ENCODE results near the gene NTHL1. TPM values are rescaled to one million over a fixed set of nuclear protein-coding genes. Genes with fewer than 3 reads are reported as not detected.

The NTHL1 gene
- total RNA-seq, 4 donors from 2014 or later, result 7.8 to 26.0 (median 10.0) TPM

DNA sequence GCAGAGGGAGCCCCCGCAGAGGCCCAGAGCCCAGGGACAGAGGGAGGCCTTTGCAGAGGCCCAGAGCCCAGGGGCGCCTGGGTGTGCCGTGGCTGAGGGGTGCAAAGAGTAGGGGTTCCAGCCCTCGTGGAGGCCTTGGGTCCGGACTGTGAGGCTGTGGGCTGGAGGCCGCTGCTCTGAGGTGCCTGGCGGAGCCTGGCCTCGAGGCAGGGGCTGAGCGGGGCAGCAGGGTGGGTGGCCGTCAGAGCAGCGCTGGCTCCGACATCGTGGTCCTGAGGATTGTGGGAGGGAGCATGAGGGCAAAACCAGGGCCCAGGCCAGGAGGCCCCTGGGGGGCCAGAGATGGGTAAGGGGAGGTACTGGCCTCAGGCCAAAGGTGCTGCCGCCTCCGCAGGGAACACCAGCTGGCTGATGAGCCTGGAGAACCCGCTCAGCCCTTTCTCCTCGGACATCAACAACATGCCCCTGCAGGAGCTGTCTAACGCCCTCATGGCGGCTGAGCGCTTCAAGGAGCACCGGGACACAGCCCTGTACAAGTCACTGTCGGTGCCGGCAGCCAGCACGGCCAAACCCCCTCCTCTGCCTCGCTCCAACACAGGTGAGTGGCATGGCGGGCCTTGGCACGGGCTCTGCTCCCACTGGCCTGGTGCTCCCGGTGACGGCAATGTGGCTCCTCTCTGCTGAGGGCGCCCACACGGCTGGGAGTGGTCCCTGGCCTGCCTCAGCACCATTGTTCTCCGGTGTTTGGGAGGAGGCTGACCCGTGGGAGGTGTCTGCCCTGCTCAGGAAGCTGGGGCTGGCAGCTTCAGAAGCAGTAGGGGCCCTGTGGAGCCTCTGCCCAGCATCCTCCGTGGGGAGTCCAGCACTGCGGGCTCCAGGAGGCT, 33.8 kb upstream of the NTHL1 start:
- H3K36me3 ChIP-seq, result peaks cover 23 to 100% (median 38%) of the 10 kb centered on the region in 3 donors
- peak overlapping the region in 3 of 4 donors; percentile 60 to 61 (median 60) for H3K27ac ChIP-seq
- DNase-seq, result no peak
- intact Hi-C loops (cut with DNase I), result no loop called here
- no peak overlapping the region for H3K4me3 ChIP-seq
- peaks cover 13 to 51% (median 21%) of the 10 kb centered on the region in 3 donors for H3K4me1 ChIP-seq
- TF ChIP-seq POLR2A (IDR thresholded peaks at IDR 0.05), result no peak
- TF ChIP-seq, protein P1, sequence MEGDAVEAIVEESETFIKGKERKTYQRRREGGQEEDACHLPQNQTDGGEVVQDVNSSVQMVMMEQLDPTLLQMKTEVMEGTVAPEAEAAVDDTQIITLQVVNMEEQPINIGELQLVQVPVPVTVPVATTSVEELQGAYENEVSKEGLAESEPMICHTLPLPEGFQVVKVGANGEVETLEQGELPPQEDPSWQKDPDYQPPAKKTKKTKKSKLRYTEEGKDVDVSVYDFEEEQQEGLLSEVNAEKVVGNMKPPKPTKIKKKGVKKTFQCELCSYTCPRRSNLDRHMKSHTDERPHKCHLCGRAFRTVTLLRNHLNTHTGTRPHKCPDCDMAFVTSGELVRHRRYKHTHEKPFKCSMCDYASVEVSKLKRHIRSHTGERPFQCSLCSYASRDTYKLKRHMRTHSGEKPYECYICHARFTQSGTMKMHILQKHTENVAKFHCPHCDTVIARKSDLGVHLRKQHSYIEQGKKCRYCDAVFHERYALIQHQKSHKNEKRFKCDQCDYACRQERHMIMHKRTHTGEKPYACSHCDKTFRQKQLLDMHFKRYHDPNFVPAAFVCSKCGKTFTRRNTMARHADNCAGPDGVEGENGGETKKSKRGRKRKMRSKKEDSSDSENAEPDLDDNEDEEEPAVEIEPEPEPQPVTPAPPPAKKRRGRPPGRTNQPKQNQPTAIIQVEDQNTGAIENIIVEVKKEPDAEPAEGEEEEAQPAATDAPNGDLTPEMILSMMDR (IDR thresholded peaks at IDR 0.05), result no peak
- no peaks in the 10 kb centered on the region for H3K9me3 ChIP-seq
- no peaks in the 10 kb centered on the region for H3K27me3 ChIP-seq
- WGBS, 2 donors, result 66 to 80% methylated on average over 1 to 10 of the region's 35 CpGs

DNA sequence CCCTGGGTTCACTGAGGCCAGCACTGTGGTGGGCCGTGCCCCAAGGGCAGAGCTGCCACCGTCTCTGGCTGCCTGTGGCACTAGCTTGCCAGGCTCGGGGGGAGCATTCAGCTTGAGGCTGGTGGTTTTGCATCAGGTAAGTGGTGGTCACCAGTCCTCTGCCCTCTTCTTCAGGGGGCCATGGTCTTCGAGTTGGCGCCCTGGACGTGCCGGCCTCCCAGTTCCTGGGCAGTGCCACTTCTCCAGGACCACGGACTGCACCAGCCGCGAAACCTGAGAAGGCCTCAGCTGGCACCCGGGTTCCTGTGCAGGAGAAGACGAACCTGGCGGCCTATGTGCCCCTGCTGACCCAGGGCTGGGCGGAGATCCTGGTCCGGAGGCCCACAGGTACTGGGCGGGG, 32.4 kb upstream of the NTHL1 start:
- WGBS, 2 donors, result no CpG with 5 or more reads among the region's 16 CpGs
- Histone ChIP-seq H3K36me3 (peaks cover 26 to 100% (median 42%) of the 10 kb centered on the region in 3 donors), H3K4me1 (peaks cover 13 to 37% (median 21%) of the 10 kb centered on the region in 3 donors), H3K27me3 (no peaks in the 10 kb centered on the region), H3K9me3 (no peaks in the 10 kb centered on the region), H3K27ac (no peak overlapping the region), H3K4me3 (no peak overlapping the region)
- TF ChIP-seq POLR2A (IDR thresholded peaks at IDR 0.05), result no peak
- TF ChIP-seq, protein P1 (IDR thresholded peaks at IDR 0.05), result no peak
- no peak for DNase-seq
- intact Hi-C loops (cut with DNase I), result no loop called here

DNA sequence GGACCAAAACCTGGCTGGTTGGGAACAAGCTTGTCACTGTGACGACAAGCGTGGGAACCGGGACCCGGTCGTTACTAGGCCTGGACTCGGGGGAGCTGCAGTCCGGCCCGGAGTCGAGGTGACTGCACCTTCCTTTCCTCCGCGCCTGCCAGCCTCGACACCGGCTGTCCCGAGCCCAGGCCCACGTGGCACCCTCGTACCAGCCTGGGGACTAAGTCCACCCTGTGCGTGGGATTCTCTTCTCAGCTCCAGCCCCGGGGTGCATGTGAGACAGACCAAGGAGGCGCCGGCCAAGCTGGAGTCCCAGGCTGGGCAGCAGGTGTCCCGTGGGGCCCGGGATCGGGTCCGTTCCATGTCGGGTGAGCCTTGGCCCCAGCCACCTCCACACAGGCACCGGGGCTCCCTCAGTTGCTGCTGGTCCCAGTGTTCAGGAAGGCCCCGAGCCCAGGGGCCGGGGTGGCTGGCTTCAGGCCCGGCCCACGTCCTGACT, 31.7 kb upstream of the NTHL1 start:
- Histone ChIP-seq H3K4me1 (peaks cover 13 to 31% (median 21%) of the 10 kb centered on the region in 3 donors), H3K36me3 (peaks cover 29 to 100% (median 37%) of the 10 kb centered on the region in 3 donors), H3K9me3 (no peaks in the 10 kb centered on the region), H3K27ac (no peak overlapping the region), H3K4me3 (no peak overlapping the region), H3K27me3 (no peaks in the 10 kb centered on the region)
- DNase-seq, result no peak
- TF ChIP-seq, protein P1 (IDR thresholded peaks at IDR 0.05), result no peak
- no peak for TF ChIP-seq POLR2A (IDR thresholded peaks at IDR 0.05)
- 93 to 96% methylated on average over 8 to 9 of the region's 30 CpGs for WGBS, 2 donors
- intact Hi-C loops (cut with DNase I), result no loop called here

DNA sequence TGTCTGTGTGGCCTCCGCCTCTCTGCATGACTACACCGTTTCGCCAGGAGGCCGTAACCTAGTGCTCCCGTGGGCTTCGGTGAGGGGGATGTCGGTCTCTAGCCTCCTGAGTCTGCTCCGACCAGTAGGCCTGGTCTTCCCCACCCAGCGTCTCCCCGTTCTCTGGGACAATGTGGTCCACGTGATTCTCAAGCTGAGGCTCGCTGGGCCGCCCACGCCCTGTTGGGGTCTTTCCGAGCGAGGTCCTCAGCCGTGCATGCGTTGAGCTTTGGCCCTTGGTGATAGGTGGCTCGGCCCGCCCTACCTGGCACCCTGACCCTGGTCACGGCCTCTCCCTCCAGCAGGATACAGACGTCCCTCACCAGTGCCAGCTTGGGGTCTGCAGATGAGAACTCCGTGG, 31.1 kb upstream of the NTHL1 start:
- H3K4me3 ChIP-seq, result no peak overlapping the region
- TF ChIP-seq, protein P1 (IDR thresholded peaks at IDR 0.05), result no peak
- TF ChIP-seq POLR2A (IDR thresholded peaks at IDR 0.05), result no peak
- no CpG with 5 or more reads among the region's 23 CpGs for WGBS, 2 donors
- no peak overlapping the region for H3K27ac ChIP-seq
- H3K4me1 ChIP-seq, result peaks cover 13 to 26% (median 21%) of the 10 kb centered on the region in 3 donors
- intact Hi-C loops (cut with DNase I), result no loop called here
- H3K27me3 ChIP-seq, result no peaks in the 10 kb centered on the region
- no peak for DNase-seq
- no peaks in the 10 kb centered on the region for H3K9me3 ChIP-seq
- H3K36me3 ChIP-seq, result peaks cover 34 to 100% (median 34%) of the 10 kb centered on the region in 3 donors

DNA sequence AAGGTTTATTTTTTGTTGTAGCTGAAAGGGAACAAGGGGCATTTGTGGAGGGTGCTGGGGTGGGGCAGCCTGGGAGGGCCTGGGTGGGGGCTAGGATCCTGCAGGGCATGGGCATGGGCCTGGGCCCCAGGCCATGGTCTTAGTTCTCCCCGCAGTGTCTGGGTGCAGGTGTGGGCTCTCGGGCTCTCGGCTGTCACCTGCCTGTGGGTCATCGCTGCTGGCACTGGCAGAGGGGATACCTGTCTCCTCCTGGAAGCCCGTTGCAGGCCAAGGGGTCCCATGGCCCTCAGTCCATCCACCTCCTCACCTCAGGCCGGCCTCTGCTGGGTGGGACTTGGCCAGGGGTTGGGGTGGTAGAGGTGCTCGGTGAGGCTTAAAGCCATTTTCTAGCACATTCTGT, 30.5 kb upstream of the NTHL1 start:
- 80 to 90% methylated on average over 1 to 2 of the region's 7 CpGs for whole genome bisulfite sequencing, 2 donors
- no peaks in the 10 kb centered on the region for H3K27me3 ChIP-seq
- TF ChIP-seq POLR2A (IDR thresholded peaks at IDR 0.05), result no peak
- TF ChIP-seq, protein P1 (IDR thresholded peaks at IDR 0.05), result no peak
- no peak overlapping the region for H3K27ac ChIP-seq
- no peaks in the 10 kb centered on the region for H3K9me3 ChIP-seq
- peaks cover 39 to 100% (median 40%) of the 10 kb centered on the region in 3 donors for H3K36me3 ChIP-seq
- H3K4me3 ChIP-seq, result no peak overlapping the region
- no peak for DNase-seq
- H3K4me1 ChIP-seq, result peaks cover 13 to 20% (median 16%) of the 10 kb centered on the region in 3 donors
- intact Hi-C loops (cut with DNase I), result no loop called here
